ENCODE measurements around the gene KRTDAP. TPM values are rescaled to one million over a fixed set of nuclear protein-coding genes. Genes with fewer than 3 reads are reported as not detected.

Gene KRTDAP
- total RNA-seq, 2 donors from 2014 or later: not detected

- Histone ChIP-seq H3K36me3 (no peaks in the 10 kb centered on the region), H3K4me3 (no peak overlapping the region), H3K9me3 (no peaks in the 10 kb centered on the region), H3K9ac (ENCODE audit: low read depth in 2 of 2, low read length in 2 of 2) (no peak overlapping the region), H3K27ac (no peak overlapping the region), H3K27me3 (no peaks in the 10 kb centered on the region), H3K4me1 (no peaks in the 10 kb centered on the region)
- no peak for DNase-seq
- intact Hi-C loops (cut with DNase I): no loop called here
- TF ChIP-seq CTCF (IDR thresholded peaks at IDR 0.05): no peak
Measured at GRCh38 chr19:35461060-35461459, 29.2 kb downstream of the KRTDAP start.

GRCh38 chr19:35460608-35461007 lies 29.7 kb downstream of the KRTDAP start:
- H3K9me3 ChIP-seq: no peaks in the 10 kb centered on the region
- no peak overlapping the region for H3K9ac ChIP-seq (ENCODE audit: low read depth in 2 of 2, low read length in 2 of 2)
- H3K27ac ChIP-seq: no peak overlapping the region
- H3K4me3 ChIP-seq: no peak overlapping the region
- TF ChIP-seq CTCF (IDR thresholded peaks at IDR 0.05): no peak
- intact Hi-C loops (cut with DNase I): no loop called here
- H3K27me3 ChIP-seq: no peaks in the 10 kb centered on the region
- H3K36me3 ChIP-seq: no peaks in the 10 kb centered on the region
- no peak for DNase-seq
- H3K4me1 ChIP-seq: no peaks in the 10 kb centered on the region

DNA sequence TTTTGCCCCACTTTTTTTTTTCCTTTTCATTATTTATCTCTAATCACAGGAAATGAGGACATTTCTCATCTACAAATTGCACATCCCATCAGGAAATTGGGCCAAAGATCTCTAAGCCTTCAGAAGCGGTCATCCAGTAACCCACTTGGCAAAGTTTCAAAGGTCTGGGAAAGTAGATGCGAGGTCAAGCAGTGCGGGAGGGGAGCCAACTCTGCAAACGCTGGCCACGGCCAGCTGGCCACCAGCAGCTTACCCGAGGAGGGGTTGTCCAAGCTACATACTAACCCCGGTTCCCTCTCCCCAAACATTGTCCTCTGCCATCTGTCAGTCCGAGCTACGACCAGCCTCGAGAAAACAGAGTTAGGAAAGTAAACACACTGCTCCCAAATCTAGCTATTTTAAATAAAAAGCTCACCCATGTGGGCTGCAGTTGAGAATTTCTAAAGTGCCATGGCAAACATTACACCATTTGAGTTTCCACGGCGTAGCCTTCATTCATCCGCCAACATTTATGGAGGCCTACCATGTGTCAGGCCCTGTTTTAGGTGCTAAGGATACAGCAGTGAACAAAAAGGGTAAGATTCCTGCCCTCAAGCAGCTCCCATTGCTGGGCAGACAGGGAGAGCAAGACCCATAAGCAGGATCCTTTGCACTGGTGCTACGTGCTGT lies 30.7 kb downstream of the KRTDAP start:
- peak; percentile 43 for DNase-seq
- no peak overlapping the region for H3K9ac ChIP-seq (ENCODE audit: low read depth in 2 of 2, low read length in 2 of 2)
- no peak for TF ChIP-seq CTCF (IDR thresholded peaks at IDR 0.05)
- H3K4me1 ChIP-seq: no peaks in the 10 kb centered on the region
- no peak overlapping the region for H3K4me3 ChIP-seq
- no peaks in the 10 kb centered on the region for H3K9me3 ChIP-seq
- H3K36me3 ChIP-seq: no peaks in the 10 kb centered on the region
- intact Hi-C loops (cut with DNase I): no loop called here
- H3K27ac ChIP-seq: peak overlapping the region; percentile 28
- H3K27me3 ChIP-seq: no peaks in the 10 kb centered on the region

DNA sequence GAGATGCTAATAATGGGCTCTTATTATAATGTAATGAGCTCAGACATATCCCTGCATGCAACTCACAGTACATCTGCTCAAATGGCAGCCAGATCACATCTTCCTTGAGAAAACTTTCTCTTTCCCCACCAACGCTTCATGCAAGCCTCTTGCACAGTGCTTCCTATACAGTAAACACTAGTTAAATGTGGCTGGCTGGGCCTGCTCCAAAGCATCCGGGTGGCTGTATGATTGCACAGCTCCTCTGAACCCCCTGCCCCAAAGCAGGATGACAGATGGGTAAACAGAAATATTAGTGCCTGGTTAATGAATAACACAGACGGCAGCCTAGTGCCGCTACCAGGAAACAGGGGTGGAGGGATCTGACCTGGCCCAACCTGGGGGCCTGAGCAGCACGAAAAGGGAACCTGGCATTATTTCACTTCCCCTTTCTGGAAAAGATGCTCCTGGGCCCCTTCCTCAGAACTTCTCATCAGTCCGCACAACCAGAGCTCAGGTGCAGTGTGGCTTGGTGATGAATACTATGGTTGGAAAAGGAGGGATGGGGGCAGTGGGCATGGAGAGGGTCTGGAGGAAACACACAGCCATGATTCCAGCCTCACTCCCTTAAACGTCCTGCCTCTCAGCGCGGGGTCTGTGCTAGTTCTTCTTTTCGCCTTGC lies 31.4 kb downstream of the KRTDAP start:
- H3K9ac ChIP-seq (ENCODE audit: low read depth in 2 of 2, low read length in 2 of 2): no peak overlapping the region
- no peak for TF ChIP-seq CTCF (IDR thresholded peaks at IDR 0.05)
- H3K27ac ChIP-seq: peak overlapping the region; percentile 28
- no peaks in the 10 kb centered on the region for H3K9me3 ChIP-seq
- H3K4me1 ChIP-seq: no peaks in the 10 kb centered on the region
- H3K4me3 ChIP-seq: no peak overlapping the region
- intact Hi-C loops (cut with DNase I): no loop called here
- H3K27me3 ChIP-seq: no peaks in the 10 kb centered on the region
- DNase-seq: peak; percentile 28
- no peaks in the 10 kb centered on the region for H3K36me3 ChIP-seq

DNA sequence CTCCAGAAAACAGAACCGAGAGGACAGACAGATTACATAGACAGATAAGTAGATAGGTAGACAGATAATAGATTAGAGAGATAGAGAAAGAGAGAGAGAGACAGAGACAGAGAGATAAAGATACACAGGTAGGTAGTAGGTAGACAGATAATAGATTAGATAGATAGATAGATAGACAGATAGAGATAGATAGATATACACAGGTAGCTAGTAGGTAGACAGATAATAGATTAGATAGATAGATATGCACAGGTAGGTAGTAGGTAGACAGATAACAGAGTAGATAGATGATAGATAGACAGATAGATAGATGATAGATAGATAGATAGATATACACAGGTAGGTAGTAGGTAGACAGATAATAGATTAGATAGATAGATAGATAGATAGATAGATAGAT lies 32.1 kb downstream of the KRTDAP start:
- Histone ChIP-seq H3K36me3 (no peaks in the 10 kb centered on the region), H3K9ac (ENCODE audit: low read depth in 2 of 2, low read length in 2 of 2) (no peak overlapping the region), H3K4me3 (no peak overlapping the region), H3K27ac (no peak overlapping the region), H3K9me3 (no peaks in the 10 kb centered on the region), H3K27me3 (no peaks in the 10 kb centered on the region), H3K4me1 (no peaks in the 10 kb centered on the region)
- DNase-seq: no peak
- intact Hi-C loops (cut with DNase I): no loop called here
- TF ChIP-seq CTCF (IDR thresholded peaks at IDR 0.05): no peak

Data from colonic mucosa (tissue), 4 donors.